ENCODE results near the gene DEPDC4.

GRCh38 chr12:100213016-100213891 is 53.6 kb downstream of the DEPDC4 start:
- no peak for TF ChIP-seq CTCF (IDR thresholded peaks at IDR 0.05)
- TF ChIP-seq ZFX (IDR thresholded peaks at IDR 0.05; ENCODE audit: borderline replicate concordance): no peak

Data from 22Rv1 (cell line).